NB4 (cell line): ENCODE measurements around the gene NPB.

Experiments used
- DNase-seq: peaks from one replicate; pipeline ENCODE4 v3.0.0; 2010; ENCODE audit warnings: low read depth
- H3K4me3 ChIP-seq: one replicate; pipeline ENCODE4 v1.5.1; 2011; ENCODE audit warnings: mild to moderate bottlenecking, low read depth, low read length, moderate library complexity
- MYC ChIP-seq: IDR thresholded peaks from 2 replicates; pipeline ENCODE4 v1.6.1; 2011; ENCODE audit warnings: low read depth, low read length
- POLR2A ChIP-seq: IDR thresholded peaks from 2 replicates; pipeline ENCODE4 v1.6.1; 2011; ENCODE audit warnings: mild to moderate bottlenecking; ENCODE audit not compliant: insufficient read length; ENCODE audit errors: extremely low read depth
- TF ChIP-seq, protein P1 (sequence below): IDR thresholded peaks from 2 replicates; pipeline ENCODE4 v1.6.1; 2011; ENCODE audit warnings: low read depth, low read length
- TF ChIP-seq, protein P2 (sequence below): IDR thresholded peaks from one replicate; pipeline ENCODE4 v1.5.1; 2012; ENCODE audit warnings: low read depth, low read length

Gene NPB

DNA sequence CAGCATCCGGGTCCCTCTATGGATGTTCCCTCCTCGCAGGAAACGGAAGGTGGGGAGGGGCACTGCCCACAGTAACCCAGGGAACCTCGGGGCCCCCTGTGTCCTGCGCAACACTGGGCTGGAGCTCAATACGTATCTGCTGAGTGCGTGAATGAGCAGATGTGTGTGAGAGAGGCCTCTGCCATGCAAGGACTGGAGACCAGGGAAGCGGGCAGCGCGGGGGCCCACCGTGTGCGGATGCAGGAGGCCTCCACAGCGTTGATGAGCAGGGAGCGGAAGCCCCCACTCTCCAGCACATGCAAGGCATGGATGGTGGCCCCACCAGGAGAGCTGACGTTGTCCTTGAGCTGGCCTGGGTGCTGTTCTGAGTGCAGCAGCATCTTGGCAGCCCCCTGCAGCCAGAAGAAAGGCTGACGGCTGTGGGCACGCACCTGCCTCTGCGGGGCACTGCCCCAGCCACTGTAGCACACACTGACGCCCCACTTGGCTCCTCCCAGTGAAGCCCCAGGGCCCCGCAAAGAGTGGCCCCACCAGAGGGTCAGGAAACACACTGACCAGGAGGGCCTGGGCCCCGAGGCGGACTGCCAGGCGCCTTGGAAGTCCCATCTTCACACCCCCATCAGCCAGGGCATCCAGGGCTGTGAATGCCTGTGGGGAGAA, 32.2 kb downstream of the NPB start:
- DNase-seq: no peak
- no peak overlapping the region for H3K4me3 ChIP-seq
- TF ChIP-seq MYC: no peak
- no peak for TF ChIP-seq POLR2A
- TF ChIP-seq, protein P1, sequence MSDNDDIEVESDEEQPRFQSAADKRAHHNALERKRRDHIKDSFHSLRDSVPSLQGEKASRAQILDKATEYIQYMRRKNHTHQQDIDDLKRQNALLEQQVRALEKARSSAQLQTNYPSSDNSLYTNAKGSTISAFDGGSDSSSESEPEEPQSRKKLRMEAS: no peak
- TF ChIP-seq, protein P2, sequence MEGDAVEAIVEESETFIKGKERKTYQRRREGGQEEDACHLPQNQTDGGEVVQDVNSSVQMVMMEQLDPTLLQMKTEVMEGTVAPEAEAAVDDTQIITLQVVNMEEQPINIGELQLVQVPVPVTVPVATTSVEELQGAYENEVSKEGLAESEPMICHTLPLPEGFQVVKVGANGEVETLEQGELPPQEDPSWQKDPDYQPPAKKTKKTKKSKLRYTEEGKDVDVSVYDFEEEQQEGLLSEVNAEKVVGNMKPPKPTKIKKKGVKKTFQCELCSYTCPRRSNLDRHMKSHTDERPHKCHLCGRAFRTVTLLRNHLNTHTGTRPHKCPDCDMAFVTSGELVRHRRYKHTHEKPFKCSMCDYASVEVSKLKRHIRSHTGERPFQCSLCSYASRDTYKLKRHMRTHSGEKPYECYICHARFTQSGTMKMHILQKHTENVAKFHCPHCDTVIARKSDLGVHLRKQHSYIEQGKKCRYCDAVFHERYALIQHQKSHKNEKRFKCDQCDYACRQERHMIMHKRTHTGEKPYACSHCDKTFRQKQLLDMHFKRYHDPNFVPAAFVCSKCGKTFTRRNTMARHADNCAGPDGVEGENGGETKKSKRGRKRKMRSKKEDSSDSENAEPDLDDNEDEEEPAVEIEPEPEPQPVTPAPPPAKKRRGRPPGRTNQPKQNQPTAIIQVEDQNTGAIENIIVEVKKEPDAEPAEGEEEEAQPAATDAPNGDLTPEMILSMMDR: no peak

DNA sequence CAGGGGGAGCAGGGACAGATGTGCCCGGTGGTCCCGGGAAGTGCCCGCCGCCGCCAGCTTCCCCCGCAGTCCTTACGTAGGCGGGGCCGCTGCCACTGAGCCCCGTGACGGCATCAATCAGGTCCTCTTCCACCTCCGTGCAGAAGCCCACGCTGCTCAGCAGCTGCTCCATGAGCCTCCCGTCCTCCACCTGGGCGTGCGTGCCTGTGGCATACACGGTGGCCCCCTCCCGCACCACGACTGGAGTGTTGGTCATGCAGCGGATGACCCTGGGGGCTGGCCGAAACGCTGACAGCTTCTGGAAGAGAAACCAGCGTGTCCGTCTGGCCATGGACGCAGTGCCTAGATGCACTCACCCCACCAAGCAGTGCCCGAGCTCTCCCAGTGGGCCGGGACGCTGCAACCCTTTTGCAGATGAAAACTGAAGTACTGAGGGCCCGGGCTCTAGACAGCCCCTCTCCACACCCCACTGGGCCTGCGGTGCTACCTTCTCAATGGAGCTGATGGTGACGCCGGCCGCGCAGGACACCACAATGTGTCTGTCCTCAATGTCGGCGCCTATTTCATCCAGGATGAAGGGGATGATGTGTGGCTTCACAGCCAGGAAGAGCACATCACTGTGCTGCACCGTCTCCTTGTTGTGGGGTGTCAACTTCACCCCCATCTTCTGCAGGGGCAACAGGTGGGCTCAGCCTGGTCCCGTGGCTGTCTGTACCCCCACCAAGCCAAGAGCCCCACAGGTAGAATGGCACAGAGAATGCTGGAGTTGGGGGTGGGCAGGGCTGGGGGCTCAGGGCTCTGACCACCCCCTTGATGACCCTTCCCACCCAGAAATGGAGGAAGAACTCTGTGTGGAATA, 33.0 kb downstream of the NPB start:
- no peak overlapping the region for H3K4me3 ChIP-seq
- no peak for TF ChIP-seq POLR2A
- TF ChIP-seq, protein P1: no peak
- TF ChIP-seq MYC: no peak
- TF ChIP-seq, protein P2: no peak
- no peak for DNase-seq

DNA sequence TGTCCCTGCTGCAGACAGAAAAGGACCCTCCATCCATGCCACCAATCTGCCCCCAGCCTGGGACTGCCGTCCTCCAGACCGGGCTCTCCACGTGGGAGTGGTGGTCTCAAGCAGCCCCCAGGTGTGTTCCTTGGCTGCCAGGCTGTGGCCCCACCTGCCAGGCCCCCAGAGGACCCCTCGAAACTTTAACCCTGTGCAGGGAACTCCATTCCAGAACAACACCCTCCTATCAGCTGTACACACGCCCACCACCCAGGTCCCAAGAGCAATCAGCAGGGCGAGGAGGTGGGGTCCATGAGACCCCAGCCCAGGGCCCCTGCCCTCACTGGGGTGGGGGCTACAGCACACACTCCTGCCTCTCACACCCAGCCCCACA, 33.7 kb downstream of the NPB start:
- no peak for DNase-seq
- no peak for TF ChIP-seq MYC
- no peak for TF ChIP-seq POLR2A
- TF ChIP-seq, protein P2: no peak
- TF ChIP-seq, protein P1: no peak
- H3K4me3 ChIP-seq: no peak overlapping the region

DNA sequence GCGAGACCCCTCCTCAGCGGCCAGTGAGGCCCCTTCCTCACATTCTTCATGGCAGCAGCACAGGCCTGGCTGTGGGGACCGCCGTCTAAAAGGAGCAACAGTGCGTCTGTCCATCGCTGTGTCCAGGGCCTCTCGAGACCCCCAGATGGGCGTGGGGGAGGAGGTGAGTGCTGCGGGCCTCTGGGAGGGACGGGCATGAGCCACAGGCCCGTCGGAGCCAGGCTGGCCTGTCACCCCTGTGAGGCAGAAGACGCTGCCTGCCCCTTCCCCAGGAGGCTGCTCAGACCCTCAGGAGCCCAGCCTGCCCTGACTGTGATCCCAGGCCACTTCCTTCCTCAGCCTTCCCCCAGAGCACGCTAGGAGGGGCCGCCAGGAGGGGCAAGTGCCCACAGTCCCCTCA, 37.2 kb downstream of the NPB start:
- no peak for DNase-seq
- TF ChIP-seq, protein P1: no peak
- TF ChIP-seq, protein P2: no peak
- H3K4me3 ChIP-seq: no peak overlapping the region

DNA sequence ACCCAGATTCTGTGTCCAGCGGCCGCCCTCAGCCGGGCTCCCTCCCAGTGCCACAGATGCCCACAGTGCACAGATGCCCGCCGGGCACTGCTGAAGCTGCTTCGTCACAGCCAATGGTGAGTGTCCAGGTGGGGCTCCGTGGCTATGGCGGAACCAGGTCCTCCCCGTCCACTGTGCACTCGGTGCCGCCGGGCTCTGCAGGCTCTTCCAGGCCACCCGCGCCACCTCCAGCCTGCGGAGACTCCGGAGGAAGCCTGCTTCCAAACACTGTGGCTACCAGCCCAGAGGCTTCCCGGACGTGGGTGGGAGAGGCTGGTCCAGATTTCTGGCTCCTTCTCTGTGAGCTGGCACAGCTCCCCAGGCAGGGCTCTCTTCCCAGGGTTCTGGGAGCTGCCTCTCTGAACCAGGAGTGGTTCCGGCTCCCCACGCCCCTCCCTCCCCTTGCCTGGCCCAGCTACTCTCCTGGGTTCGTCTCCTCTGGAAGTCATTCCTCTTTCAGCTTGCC, 37.9 kb downstream of the NPB start:
- TF ChIP-seq MYC (no peak), POLR2A (no peak)
- TF ChIP-seq, protein P2: no peak
- TF ChIP-seq, protein P1: no peak
- no peak for DNase-seq
- H3K4me3 ChIP-seq: no peak overlapping the region
